HG03280 (cell line): ENCODE data around the gene ELMO1.

Experiments
- ATAC-seq: cut with Tn5 transposase; IDR thresholded peaks from one replicate; pipeline ENCODE4 v1.9.1; 2021; ENCODE audit warnings: mild to moderate bottlenecking, moderate library complexity; ENCODE audit not compliant: unreplicated experiment

The ELMO1 gene

GRCh38 chr7:37433166-37433565 lies 15.5 kb downstream of the ELMO1 start:
- no peak for ATAC-seq

GRCh38 chr7:37432281-37432920 lies 16.3 kb downstream of the ELMO1 start:
- no peak for ATAC-seq

- ATAC-seq, result no peak
Measured at GRCh38 chr7:37431413-37431812, 17.3 kb downstream of the ELMO1 start.

GRCh38 chr7:37430640-37431039 lies 18.0 kb downstream of the ELMO1 start:
- ATAC-seq, result no peak

- ATAC-seq, result no peak
Measured at GRCh38 chr7:37430171-37430570, 18.5 kb downstream of the ELMO1 start.

GRCh38 chr7:37429435-37429791 lies 19.3 kb downstream of the ELMO1 start:
- ATAC-seq, result no peak

GRCh38 chr7:37428681-37429434 lies 19.8 kb downstream of the ELMO1 start:
- no peak for ATAC-seq

- no peak for ATAC-seq
Measured at GRCh38 chr7:37427276-37427940, 21.3 kb downstream of the ELMO1 start.

- no peak for ATAC-seq
Measured at GRCh38 chr7:37425498-37425897, 23.2 kb downstream of the ELMO1 start.

- no peak for ATAC-seq
Measured at GRCh38 chr7:37424995-37425394, 23.7 kb downstream of the ELMO1 start.

- no peak for ATAC-seq
Measured at GRCh38 chr7:37424521-37424920, 24.1 kb downstream of the ELMO1 start.

- no peak for ATAC-seq
Measured at GRCh38 chr7:37421861-37422500, 26.7 kb downstream of the ELMO1 start.

- ATAC-seq, result no peak
Measured at GRCh38 chr7:37420946-37421695, 27.5 kb downstream of the ELMO1 start.

GRCh38 chr7:37419496-37419895 lies 29.2 kb downstream of the ELMO1 start:
- no peak for ATAC-seq

- no peak for ATAC-seq
Measured at GRCh38 chr7:37418381-37418780, 30.3 kb downstream of the ELMO1 start.

- ATAC-seq, result no peak
Measured at GRCh38 chr7:37417107-37417474, 31.6 kb downstream of the ELMO1 start.

- no peak for ATAC-seq
Measured at GRCh38 chr7:37416378-37417106, 32.1 kb downstream of the ELMO1 start.

GRCh38 chr7:37415629-37416028 lies 33.0 kb downstream of the ELMO1 start:
- no peak for ATAC-seq

- ATAC-seq, result no peak
Measured at GRCh38 chr7:37414352-37414983, 34.2 kb downstream of the ELMO1 start.
